Vagina (tissue), 2 donors: ENCODE results near the gene SYNCRIP.

Experiments
- POLR2A ChIP-seq, 2 donors: fragments of 450-650 bp; IDR thresholded peaks; one replicate each; pipeline ENCODE4 v1.6.1; 2017; ENCODE audit warnings: antibody characterized with exemption in 2 of 2, mild to moderate bottlenecking in 2 of 2, moderate library complexity in 2 of 2
- TF ChIP-seq, protein P1 (sequence below), 3 experiments: fragments of 450-650 bp in 2 of 3; fragments of 200-600 bp in 1 of 3; sonication (generic) in 1 of 3; IDR thresholded peaks; one replicate each; pipeline ENCODE4 v1.5.1; 2017 to 2019; ENCODE audit warnings: antibody characterized with exemption in 3 of 3, mild to moderate bottlenecking in 2 of 3, moderate library complexity in 2 of 3

GRCh38 chr6:85580118-85580877, 62.4 kb downstream of the SYNCRIP start:
- TF ChIP-seq, protein P1, sequence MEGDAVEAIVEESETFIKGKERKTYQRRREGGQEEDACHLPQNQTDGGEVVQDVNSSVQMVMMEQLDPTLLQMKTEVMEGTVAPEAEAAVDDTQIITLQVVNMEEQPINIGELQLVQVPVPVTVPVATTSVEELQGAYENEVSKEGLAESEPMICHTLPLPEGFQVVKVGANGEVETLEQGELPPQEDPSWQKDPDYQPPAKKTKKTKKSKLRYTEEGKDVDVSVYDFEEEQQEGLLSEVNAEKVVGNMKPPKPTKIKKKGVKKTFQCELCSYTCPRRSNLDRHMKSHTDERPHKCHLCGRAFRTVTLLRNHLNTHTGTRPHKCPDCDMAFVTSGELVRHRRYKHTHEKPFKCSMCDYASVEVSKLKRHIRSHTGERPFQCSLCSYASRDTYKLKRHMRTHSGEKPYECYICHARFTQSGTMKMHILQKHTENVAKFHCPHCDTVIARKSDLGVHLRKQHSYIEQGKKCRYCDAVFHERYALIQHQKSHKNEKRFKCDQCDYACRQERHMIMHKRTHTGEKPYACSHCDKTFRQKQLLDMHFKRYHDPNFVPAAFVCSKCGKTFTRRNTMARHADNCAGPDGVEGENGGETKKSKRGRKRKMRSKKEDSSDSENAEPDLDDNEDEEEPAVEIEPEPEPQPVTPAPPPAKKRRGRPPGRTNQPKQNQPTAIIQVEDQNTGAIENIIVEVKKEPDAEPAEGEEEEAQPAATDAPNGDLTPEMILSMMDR (IDR thresholded peaks at IDR 0.05), result no peak
- no peak for TF ChIP-seq POLR2A (IDR thresholded peaks at IDR 0.05)
